ENCODE measurements around the gene RBKS. TPM values are rescaled to one million over a fixed set of nuclear protein-coding genes. Genes with fewer than 3 reads are reported as not detected.

The RBKS gene
- total RNA-seq, 1 experiment from 2014 or later = 0.54 TPM

DNA sequence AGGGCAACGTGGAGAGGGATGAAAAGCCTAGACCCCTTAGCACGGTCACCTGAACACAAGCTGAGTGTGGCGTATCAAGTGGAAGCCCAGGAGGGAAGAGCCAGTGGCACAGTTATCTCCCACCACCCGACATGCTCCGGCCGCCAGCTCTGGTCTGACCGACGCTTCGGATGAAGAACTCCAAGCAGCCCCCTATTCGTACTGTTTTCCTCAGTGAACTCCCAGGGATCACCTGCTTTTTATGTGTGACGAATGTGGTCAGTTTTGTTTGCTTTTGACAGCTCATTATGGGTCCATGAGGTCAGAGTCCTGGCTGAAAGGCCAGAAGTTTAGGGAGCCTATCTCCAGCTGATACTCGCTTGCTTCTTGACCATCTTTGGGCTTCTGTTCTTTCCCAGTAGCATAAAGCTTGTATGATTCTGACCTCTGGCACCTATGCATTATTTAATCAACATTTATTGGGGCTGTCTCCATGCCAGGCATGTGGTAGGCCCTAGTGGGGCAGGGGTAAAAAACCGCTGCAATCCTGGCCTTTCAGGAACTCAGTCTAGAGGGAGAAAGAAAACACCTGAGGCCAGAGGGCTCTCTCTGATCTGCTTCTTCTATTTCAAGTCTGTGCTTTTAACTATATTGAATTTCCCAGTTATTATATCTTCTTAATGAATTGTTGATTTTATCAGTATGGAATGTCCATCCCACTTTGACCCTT lies 151.7 kb downstream of the RBKS start:
- Histone ChIP-seq H3K27me3 (replicated peaks; ENCODE audit: insufficient read depth, low read depth, low read length, poor library complexity) (no peaks in the 10 kb centered on the region), H3K4me1 (ENCODE audit: insufficient read depth, low read length, poor library complexity, severe bottlenecking) (no peaks in the 10 kb centered on the region), H3K36me3 (ENCODE audit: insufficient read depth, low read length, poor library complexity, severe bottlenecking) (no peaks in the 10 kb centered on the region), H3K4me3 (ENCODE audit: low read depth, low read length, poor library complexity, severe bottlenecking) (no peak overlapping the region), H3K9me3 (ENCODE audit: low read depth, low read length, poor library complexity, severe bottlenecking) (no peaks in the 10 kb centered on the region), H3K27ac (ENCODE audit: low read depth, low read length, poor library complexity, severe bottlenecking) (no peak overlapping the region)
- CTCF ChIA-PET = no interaction called here
- DNase-seq (ENCODE audit: low spot score) = no peak
- intact Hi-C loops (cut with micrococcal nuclease; ENCODE audit: unreplicated experiment) = no loop called here
- no peak for TF ChIP-seq EZH2 (IDR thresholded peaks at IDR 0.05; ENCODE audit: borderline replicate concordance, low read depth, low read length, poor library complexity, severe bottlenecking)
- TF ChIP-seq, protein P1, sequence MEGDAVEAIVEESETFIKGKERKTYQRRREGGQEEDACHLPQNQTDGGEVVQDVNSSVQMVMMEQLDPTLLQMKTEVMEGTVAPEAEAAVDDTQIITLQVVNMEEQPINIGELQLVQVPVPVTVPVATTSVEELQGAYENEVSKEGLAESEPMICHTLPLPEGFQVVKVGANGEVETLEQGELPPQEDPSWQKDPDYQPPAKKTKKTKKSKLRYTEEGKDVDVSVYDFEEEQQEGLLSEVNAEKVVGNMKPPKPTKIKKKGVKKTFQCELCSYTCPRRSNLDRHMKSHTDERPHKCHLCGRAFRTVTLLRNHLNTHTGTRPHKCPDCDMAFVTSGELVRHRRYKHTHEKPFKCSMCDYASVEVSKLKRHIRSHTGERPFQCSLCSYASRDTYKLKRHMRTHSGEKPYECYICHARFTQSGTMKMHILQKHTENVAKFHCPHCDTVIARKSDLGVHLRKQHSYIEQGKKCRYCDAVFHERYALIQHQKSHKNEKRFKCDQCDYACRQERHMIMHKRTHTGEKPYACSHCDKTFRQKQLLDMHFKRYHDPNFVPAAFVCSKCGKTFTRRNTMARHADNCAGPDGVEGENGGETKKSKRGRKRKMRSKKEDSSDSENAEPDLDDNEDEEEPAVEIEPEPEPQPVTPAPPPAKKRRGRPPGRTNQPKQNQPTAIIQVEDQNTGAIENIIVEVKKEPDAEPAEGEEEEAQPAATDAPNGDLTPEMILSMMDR (conservative IDR thresholded peaks at IDR 0.05; ENCODE audit: low read depth, low read length) = no peak
- no TSS peak for BruUV-seq (replicated peaks)
- POLR2A ChIA-PET (ENCODE audit: low non-redundant PET) = no interaction called here

DNA sequence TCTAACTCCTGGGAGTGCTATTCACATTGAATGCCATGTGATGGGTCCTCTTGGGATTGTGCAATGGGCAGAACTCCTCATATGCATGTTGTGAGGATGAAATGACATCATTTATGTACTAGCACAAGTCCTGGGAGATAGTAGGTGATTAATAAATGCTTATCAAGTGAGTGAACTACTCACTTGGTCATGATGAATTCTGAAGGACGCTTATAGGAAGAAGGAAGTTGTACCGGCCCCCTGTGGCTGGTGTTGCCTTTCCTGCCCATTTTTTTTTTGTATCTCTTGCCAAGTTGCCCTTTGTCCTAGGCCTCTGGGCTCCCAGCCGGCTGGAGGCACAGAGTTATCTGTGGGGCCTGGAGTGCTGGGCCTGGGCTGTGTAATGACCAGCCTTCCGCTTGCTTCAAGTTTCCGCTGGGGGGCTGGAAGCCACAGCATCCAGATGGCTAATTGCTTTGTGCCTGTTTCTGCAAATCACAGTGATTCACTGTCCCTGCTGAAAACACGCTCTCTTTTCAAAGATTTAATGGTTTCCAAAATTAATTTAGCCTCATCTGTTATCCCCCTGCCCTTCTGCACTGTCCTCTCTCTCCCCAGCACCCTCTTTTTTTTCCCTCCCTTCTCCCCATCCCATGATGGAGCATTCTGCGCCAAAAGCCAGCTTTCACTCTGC lies 152.4 kb downstream of the RBKS start:
- POLR2A ChIA-PET (ENCODE audit: low non-redundant PET) = no interaction called here
- TF ChIP-seq EZH2 (IDR thresholded peaks at IDR 0.05; ENCODE audit: borderline replicate concordance, low read depth, low read length, poor library complexity, severe bottlenecking) = no peak
- TF ChIP-seq, protein P1 (conservative IDR thresholded peaks at IDR 0.05; ENCODE audit: low read depth, low read length) = no peak
- intact Hi-C loops (cut with micrococcal nuclease; ENCODE audit: unreplicated experiment) = no loop called here

DNA sequence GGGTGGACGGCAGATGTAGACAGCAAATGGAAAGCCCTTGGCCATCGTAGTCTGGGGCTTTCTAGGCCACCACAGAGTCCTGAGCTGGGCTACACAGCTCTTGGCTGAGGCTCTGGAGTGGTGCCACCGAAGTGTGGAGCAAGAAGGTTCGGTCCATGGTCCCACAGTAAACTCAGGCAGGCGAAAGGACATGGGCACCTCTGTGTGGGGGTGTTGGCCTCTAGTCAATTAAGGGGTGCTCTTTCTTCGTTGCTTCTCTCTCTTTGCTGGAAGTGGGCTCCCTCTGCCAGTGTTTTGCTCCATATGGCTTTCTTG lies 153.3 kb downstream of the RBKS start:
- Histone ChIP-seq H3K27ac (ENCODE audit: low read depth, low read length, poor library complexity, severe bottlenecking) (no peak overlapping the region), H3K4me1 (ENCODE audit: insufficient read depth, low read length, poor library complexity, severe bottlenecking) (no peaks in the 10 kb centered on the region), H3K4me3 (ENCODE audit: low read depth, low read length, poor library complexity, severe bottlenecking) (no peak overlapping the region), H3K36me3 (ENCODE audit: insufficient read depth, low read length, poor library complexity, severe bottlenecking) (no peaks in the 10 kb centered on the region), H3K27me3 (replicated peaks; ENCODE audit: insufficient read depth, low read depth, low read length, poor library complexity) (no peaks in the 10 kb centered on the region), H3K9me3 (ENCODE audit: low read depth, low read length, poor library complexity, severe bottlenecking) (no peaks in the 10 kb centered on the region)
- BruUV-seq (replicated peaks) = no TSS peak
- no peak for DNase-seq (ENCODE audit: low spot score)
- intact Hi-C loops (cut with micrococcal nuclease; ENCODE audit: unreplicated experiment) = no loop called here
- ChIA-PET POLR2A (ENCODE audit: low non-redundant PET) (no interaction called here), CTCF (interaction anchor here (0.6 kb wide), 1 partner anchor 308 kb away, joined by 7 read pairs; no protein-coding TSS in a partner anchor)
- no peak for TF ChIP-seq EZH2 (IDR thresholded peaks at IDR 0.05; ENCODE audit: borderline replicate concordance, low read depth, low read length, poor library complexity, severe bottlenecking)
- TF ChIP-seq, protein P1 (conservative IDR thresholded peaks at IDR 0.05; ENCODE audit: low read depth, low read length) = no peak

More for the DNA sequence above, 152.4 kb downstream of the RBKS start:
- Histone ChIP-seq H3K36me3 (ENCODE audit: insufficient read depth, low read length, poor library complexity, severe bottlenecking) (no peaks in the 10 kb centered on the region), H3K27me3 (replicated peaks; ENCODE audit: insufficient read depth, low read depth, low read length, poor library complexity) (no peaks in the 10 kb centered on the region), H3K9me3 (ENCODE audit: low read depth, low read length, poor library complexity, severe bottlenecking) (no peaks in the 10 kb centered on the region), H3K4me1 (ENCODE audit: insufficient read depth, low read length, poor library complexity, severe bottlenecking) (no peaks in the 10 kb centered on the region), H3K4me3 (ENCODE audit: low read depth, low read length, poor library complexity, severe bottlenecking) (no peak overlapping the region), H3K27ac (ENCODE audit: low read depth, low read length, poor library complexity, severe bottlenecking) (no peak overlapping the region)
- no peak for DNase-seq (ENCODE audit: low spot score)
- BruUV-seq (replicated peaks) = no TSS peak
- CTCF ChIA-PET = no interaction called here

Measured in A673 (cell line).